ENCODE measurements around the gene RPTOR.
"Not testable (repeated sequence)": the region's sequence is repeated elsewhere in the genome, so short reads cannot be mapped to it uniquely, and the experiment has no call there.

Gene RPTOR

DNA sequence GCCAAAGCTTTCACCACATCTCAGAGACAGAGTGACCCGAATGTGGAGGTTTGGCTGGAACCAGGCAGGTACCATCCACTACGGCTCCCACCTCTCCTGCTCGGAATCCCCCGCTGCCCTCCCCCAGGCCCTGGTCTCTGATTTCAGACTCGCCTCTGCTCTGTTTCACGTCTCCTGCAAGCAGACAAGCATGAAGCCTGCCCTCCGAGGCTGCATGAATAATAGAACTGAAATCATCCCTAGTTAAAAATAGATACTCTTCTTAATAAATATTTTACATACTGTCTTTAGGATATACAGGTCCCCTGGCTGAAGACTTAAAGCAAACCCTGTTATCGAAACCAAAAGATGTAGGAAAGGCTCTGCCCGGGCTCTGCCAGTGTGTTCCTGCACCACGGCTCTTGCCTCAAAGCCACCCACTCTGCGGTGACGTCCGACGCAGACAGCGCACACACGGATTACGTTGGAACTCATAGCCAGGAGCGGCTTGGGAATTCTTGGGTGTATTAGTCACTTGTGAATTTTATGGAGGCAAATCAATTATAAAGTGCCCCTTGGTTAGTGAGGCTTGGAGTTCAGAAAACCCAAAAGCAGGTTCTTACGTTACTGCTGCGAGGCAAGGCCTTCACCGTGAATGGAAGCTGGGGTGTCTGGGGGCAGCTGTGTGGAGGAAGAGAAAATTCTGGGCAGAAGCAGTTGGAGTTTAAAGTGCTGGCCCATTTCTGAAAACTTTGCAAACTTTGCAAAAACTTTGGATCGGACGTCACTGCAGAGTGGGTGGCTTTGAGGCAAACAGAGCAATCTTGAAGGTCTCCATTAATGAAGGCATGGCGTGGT lies 42.7 kb upstream of the RPTOR start:
- no peak overlapping the region for H3K4me3 ChIP-seq (ENCODE audit: control insufficient read depth, low read depth, low read length)
- TF ChIP-seq, protein P1, sequence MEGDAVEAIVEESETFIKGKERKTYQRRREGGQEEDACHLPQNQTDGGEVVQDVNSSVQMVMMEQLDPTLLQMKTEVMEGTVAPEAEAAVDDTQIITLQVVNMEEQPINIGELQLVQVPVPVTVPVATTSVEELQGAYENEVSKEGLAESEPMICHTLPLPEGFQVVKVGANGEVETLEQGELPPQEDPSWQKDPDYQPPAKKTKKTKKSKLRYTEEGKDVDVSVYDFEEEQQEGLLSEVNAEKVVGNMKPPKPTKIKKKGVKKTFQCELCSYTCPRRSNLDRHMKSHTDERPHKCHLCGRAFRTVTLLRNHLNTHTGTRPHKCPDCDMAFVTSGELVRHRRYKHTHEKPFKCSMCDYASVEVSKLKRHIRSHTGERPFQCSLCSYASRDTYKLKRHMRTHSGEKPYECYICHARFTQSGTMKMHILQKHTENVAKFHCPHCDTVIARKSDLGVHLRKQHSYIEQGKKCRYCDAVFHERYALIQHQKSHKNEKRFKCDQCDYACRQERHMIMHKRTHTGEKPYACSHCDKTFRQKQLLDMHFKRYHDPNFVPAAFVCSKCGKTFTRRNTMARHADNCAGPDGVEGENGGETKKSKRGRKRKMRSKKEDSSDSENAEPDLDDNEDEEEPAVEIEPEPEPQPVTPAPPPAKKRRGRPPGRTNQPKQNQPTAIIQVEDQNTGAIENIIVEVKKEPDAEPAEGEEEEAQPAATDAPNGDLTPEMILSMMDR (IDR thresholded peaks at IDR 0.05; ENCODE audit: control insufficient read depth, insufficient read depth, low read depth, low read length, missing control alignments): no peak
- DNase-seq (ENCODE audit: low read depth): no peak

DNA sequence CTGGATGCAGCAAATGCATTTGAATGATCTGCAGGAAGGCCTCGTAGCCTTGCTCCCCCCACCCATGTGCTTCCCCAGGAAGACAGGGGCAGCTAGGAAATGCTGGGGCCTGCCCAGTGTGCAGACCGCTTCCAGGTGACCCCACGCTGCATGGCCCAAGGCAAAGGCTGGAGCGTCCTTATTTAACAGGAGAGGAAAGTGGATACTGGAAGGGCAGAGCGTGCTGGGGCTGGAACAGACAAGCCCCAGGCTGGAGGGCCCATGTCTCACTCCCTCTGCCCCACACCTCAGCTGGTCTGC lies 42.1 kb upstream of the RPTOR start:
- H3K4me3 ChIP-seq (ENCODE audit: control insufficient read depth, low read depth, low read length): no peak overlapping the region
- no peak for DNase-seq (ENCODE audit: low read depth)
- TF ChIP-seq, protein P1 (IDR thresholded peaks at IDR 0.05; ENCODE audit: control insufficient read depth, insufficient read depth, low read depth, low read length, missing control alignments): no peak

- TF ChIP-seq, protein P1 (IDR thresholded peaks at IDR 0.05; ENCODE audit: control insufficient read depth, insufficient read depth, low read depth, low read length, missing control alignments): no peak
- no peak for DNase-seq (ENCODE audit: low read depth)
Observed at GRCh38 chr17:80503031-80503430, 41.6 kb upstream of the RPTOR start.

DNA sequence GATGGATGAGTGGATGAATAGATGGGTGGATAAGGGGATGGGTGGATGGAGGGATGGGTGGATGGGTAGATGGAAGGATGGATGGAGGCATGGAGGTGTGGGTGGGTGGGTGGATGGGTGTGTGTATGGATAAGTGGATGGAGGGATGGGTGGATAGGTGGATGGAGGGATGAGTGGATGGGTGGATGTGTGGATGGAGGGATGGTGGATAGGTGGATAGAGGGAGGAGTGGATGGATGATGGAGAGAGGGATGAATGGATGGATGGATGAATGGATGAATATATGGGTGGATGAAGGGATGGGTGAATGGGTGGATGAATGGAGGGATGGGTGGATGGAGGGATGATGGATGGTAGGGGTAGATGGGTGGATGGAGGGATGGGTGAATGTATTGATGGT lies 40.7 kb upstream of the RPTOR start:
- no peak overlapping the region for H3K4me3 ChIP-seq (ENCODE audit: control insufficient read depth, low read depth, low read length)
- TF ChIP-seq, protein P1 (IDR thresholded peaks at IDR 0.05; ENCODE audit: control insufficient read depth, insufficient read depth, low read depth, low read length, missing control alignments): no peak
- DNase-seq (ENCODE audit: low read depth): no peak

More at GRCh38 chr17:80503031-80503430, 41.6 kb upstream of the RPTOR start:
- no peak overlapping the region for H3K4me3 ChIP-seq (ENCODE audit: control insufficient read depth, low read depth, low read length)

DNA sequence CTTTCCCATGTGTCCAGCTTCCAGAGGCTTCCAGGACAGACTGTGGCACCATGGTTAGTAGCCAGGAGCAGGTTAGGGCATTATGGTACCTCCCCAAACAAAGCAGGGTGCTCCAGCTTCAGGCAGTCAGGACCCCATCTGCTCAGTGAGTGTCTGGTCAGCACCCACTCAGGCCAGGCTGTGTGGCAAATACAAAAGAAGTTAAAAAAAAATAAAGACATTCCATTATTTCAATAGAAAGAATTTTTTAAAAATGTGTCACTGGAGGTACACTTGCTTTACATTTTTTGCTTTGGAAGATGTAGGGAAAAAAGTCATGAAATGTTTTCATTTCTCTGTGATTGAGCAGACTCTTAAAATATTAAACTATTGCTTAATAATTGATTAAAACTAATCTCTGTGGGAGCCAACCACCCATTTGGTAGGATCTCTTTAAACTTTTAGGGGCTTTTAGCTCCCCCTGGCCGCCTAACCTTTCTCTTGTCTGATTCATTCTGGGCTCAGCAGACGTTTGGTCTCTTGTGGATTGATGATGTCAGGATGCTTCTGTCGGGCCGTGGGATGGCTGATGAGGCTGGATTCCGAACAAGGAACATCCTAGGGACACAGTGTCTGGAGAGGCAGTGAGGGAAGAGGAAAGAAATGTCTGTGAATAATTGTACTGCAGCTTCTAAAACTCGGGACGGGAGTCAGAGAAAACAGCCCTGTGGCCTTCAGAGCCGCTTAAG lies 39.8 kb upstream of the RPTOR start:
- H3K4me3 ChIP-seq (ENCODE audit: control insufficient read depth, low read depth, low read length): no peak overlapping the region
- TF ChIP-seq, protein P1 (IDR thresholded peaks at IDR 0.05; ENCODE audit: control insufficient read depth, insufficient read depth, low read depth, low read length, missing control alignments): peak; percentile 11
- no peak for DNase-seq (ENCODE audit: low read depth)

DNA sequence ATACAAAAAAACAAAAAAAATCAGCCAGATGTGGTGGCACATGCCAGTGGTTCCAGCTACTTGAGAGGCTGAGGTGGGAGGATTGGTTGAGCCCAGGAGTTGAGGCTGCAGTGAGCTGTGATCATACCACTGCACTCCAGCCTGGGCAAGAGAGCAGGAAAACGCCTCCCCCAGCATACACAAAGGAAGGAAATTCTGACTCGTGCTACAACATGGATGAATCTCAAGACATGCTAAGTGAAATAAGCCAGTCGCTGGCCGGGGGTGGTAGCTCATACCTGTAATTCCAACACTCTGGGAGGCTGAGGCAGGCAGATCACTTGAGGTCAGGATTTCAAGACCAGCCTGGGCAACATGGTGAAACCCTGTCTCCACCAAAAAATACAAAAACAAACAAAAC lies 37.5 kb upstream of the RPTOR start:
- H3K4me3 ChIP-seq (ENCODE audit: control insufficient read depth, low read depth, low read length); DNase-seq (ENCODE audit: low read depth): not testable (repeated sequence)

DNA sequence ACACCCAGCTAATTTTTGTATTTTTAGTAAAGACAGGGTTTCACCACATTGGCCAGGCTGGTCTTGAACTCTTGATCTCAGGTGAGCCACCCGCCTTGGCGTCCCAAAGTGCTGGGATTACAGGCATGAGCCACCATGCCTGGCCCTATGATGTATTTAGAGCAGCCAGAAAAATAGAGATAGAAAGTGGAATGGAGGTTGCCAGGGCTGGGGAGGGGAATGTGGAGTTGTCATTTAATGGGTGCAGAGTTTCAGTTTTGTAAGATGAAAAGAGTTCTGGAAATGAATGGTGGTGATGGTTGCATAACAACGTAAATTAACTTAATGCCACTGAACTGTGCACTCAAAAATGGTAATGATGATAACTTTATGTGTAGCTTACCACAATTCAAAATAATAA lies 36.7 kb upstream of the RPTOR start:
- TF ChIP-seq, protein P1 (IDR thresholded peaks at IDR 0.05; ENCODE audit: control insufficient read depth, insufficient read depth, low read depth, low read length, missing control alignments): no peak
- no peak overlapping the region for H3K4me3 ChIP-seq (ENCODE audit: control insufficient read depth, low read depth, low read length)
- DNase-seq (ENCODE audit: low read depth): no peak
